IPS DF 4.7 (cell line): ENCODE data around the gene TMEM184A.

Experiments used
- DNase-seq: peaks from one replicate; pipeline ENCODE4 v3.0.0-alpha.2; 2013; ENCODE audit warnings: low spot score; ENCODE audit errors: extremely low read depth

Gene TMEM184A

GRCh38 chr7:1555813-1556543 is at the start of gene TMEM184A:
TMEM184A (minus strand) TSS chr7:1556205; CDS start chr7:1555484, 721 bp downstream.
- DNase-seq = no peak

- no peak for DNase-seq
These were observed 48.4 kb upstream of the TMEM184A start for GRCh38 chr7:1604383-1604782.

- no peak for DNase-seq
These were observed 47.6 kb upstream of the TMEM184A start for GRCh38 chr7:1603346-1604225.

GRCh38 chr7:1602386-1602785 is 46.4 kb upstream of the TMEM184A start:
- DNase-seq = no peak

GRCh38 chr7:1601956-1602355 is 46.0 kb upstream of the TMEM184A start:
- no peak for DNase-seq

GRCh38 chr7:1599640-1600395 is 43.8 kb upstream of the TMEM184A start:
- no peak for DNase-seq

- DNase-seq = no peak
These were observed 43.1 kb upstream of the TMEM184A start for GRCh38 chr7:1598961-1599639.

GRCh38 chr7:1598286-1598685 is 42.3 kb upstream of the TMEM184A start:
- no peak for DNase-seq

GRCh38 chr7:1597791-1598190 is 41.8 kb upstream of the TMEM184A start:
- DNase-seq = no peak

- no peak for DNase-seq
These were observed 41.2 kb upstream of the TMEM184A start for GRCh38 chr7:1597066-1597760.

GRCh38 chr7:1596181-1597043 is 40.4 kb upstream of the TMEM184A start:
- no peak for DNase-seq

- DNase-seq = no peak
These were observed 39.6 kb upstream of the TMEM184A start for GRCh38 chr7:1595636-1596035.

- no peak for DNase-seq
These were observed 39.0 kb upstream of the TMEM184A start for GRCh38 chr7:1595027-1595426.

GRCh38 chr7:1593904-1594421 is 38.0 kb upstream of the TMEM184A start:
- no peak for DNase-seq

- DNase-seq = no peak
These were observed 37.3 kb upstream of the TMEM184A start for GRCh38 chr7:1593091-1593866.

- no peak for DNase-seq
These were observed 36.4 kb upstream of the TMEM184A start for GRCh38 chr7:1592299-1592871.

GRCh38 chr7:1591876-1592275 is 35.9 kb upstream of the TMEM184A start:
- no peak for DNase-seq

GRCh38 chr7:1591396-1591795 is 35.4 kb upstream of the TMEM184A start:
- DNase-seq = no peak
